ENCODE results near the gene MSL1. TPM values are rescaled to one million over a fixed set of nuclear protein-coding genes. Genes with fewer than 3 reads are reported as not detected.
A peak's percentile ranks its signal among the peaks of the same experiment; 100 is the strongest.

The MSL1 gene
- total RNA-seq, 1 donor from 2014 or later, result 97.7 TPM

- DNase-seq (peak; percentile 60), ATAC-seq (no peak)
- no peak for TF ChIP-seq CTCF (IDR thresholded peaks at IDR 0.05)
- peak overlapping the region; percentile 83 for H3K4me3 ChIP-seq
- H3K27ac ChIP-seq, result peak overlapping the region; percentile 95
- no peaks in the 10 kb centered on the region for H3K27me3 ChIP-seq (ENCODE audit: low read depth)
- no peaks in the 10 kb centered on the region for H3K9me3 ChIP-seq
- H3K36me3 ChIP-seq, result peaks cover 46% of the 10 kb centered on the region
- intact Hi-C loops (cut with DNase I), result no loop called here
- H3K4me1 ChIP-seq, result peaks cover 77% of the 10 kb centered on the region
Measured at GRCh38 chr17:40097931-40098845, 23.6 kb upstream of the MSL1 start.

GRCh38 chr17:40098846-40099618 lies 22.7 kb upstream of the MSL1 start:
- no peaks in the 10 kb centered on the region for H3K9me3 ChIP-seq
- intact Hi-C loops (cut with DNase I), result no loop called here
- H3K4me1 ChIP-seq, result peaks cover 80% of the 10 kb centered on the region
- no peak for TF ChIP-seq CTCF (IDR thresholded peaks at IDR 0.05)
- no peaks in the 10 kb centered on the region for H3K27me3 ChIP-seq (ENCODE audit: low read depth)
- H3K27ac ChIP-seq, result peak overlapping the region; percentile 95
- DNase-seq, result peak; percentile 100
- ATAC-seq, result peak; percentile 87 to 91
- peaks cover 38% of the 10 kb centered on the region for H3K36me3 ChIP-seq
- peak overlapping the region; percentile 83 for H3K4me3 ChIP-seq

GRCh38 chr17:40099619-40100418 lies 22.0 kb upstream of the MSL1 start:
- TF ChIP-seq CTCF (IDR thresholded peaks at IDR 0.05), result no peak
- intact Hi-C loops (cut with DNase I), result no loop called here
- H3K27me3 ChIP-seq (ENCODE audit: low read depth), result no peaks in the 10 kb centered on the region
- peak overlapping the region; percentile 95 for H3K27ac ChIP-seq
- H3K4me3 ChIP-seq, result peak overlapping the region; percentile 83
- no peaks in the 10 kb centered on the region for H3K9me3 ChIP-seq
- peaks cover 30% of the 10 kb centered on the region for H3K36me3 ChIP-seq
- no peak for DNase-seq
- ATAC-seq, result peak; percentile 0 to 1
- peaks cover 80% of the 10 kb centered on the region for H3K4me1 ChIP-seq

- H3K4me3 ChIP-seq, result peak within 1 kb of the TSS; percentile 83
- intact Hi-C loops (cut with DNase I), result no loop called here
- TF ChIP-seq CTCF (IDR thresholded peaks at IDR 0.05), result no peak
- H3K9me3 ChIP-seq, result no peaks in the 10 kb centered on the region
- peaks cover 80% of the 10 kb centered on the region for H3K4me1 ChIP-seq
- peaks cover 25% of the 10 kb centered on the region for H3K36me3 ChIP-seq
- no peaks in the 10 kb centered on the region for H3K27me3 ChIP-seq (ENCODE audit: low read depth)
- DNase-seq, result no peak
- H3K27ac ChIP-seq, result peak within 1 kb of the TSS; percentile 95
- no peak for ATAC-seq
Measured at GRCh38 chr17:40100419-40100668, 21.4 kb upstream of the MSL1 start, which contains the start of gene NR1D1. Gene NR1D1, minus strand, starts transcription at chr17:40100589. Its CDS starts 495 bp downstream, at chr17:40100094.

All from lower lobe of right lung (tissue), 2 donors.